Central memory CD4-positive, alpha-beta T cell (primary cell): ENCODE measurements around the gene ENKUR.
"Not testable (repeated sequence)": the region's sequence is repeated elsewhere in the genome, so short reads cannot be mapped to it uniquely, and the experiment has no call there.

Experiments
- DNase-seq: peaks from one replicate; pipeline ENCODE4 v3.0.0; 2022

The ENKUR gene

DNA sequence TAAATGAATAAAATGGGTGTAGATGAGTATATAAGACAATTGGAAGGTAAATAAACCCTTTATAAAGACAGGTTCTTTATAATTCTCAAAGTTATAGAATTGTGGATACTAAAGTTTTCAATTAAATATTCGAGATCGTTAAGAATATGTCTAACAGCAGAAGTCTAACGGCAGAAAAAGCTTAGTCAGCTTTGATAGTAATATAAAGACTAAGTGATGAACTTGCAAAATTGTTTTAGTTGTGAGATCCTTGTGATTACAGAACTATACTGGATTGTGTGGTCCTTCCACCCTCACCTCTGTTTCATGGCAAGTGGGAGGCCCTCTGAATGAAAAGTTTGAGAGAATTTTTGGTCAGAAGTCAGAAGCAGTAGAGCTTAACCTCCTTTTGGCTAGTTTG, 2.7 kb upstream of the ENKUR start:
- no peak for DNase-seq

DNA sequence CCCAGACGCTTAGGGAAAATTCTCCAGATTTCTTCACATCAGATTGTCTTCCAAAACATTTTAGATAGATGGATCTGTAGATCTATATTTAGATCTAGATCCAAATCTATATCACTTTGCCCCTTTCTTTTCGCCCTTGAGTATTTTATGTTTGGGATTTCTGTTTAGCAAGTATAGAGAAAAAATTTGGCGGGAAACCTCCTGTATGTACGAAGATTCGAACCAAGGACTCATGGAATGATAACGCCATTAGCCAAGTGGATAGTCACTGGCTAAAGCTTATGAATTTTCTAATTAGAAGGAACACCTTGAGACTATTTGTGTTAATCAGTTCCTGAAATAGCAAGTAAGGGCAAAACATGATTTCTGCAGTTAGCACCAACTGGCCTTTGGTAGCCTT, 1.7 kb upstream of the ENKUR start:
- no peak for DNase-seq

DNA sequence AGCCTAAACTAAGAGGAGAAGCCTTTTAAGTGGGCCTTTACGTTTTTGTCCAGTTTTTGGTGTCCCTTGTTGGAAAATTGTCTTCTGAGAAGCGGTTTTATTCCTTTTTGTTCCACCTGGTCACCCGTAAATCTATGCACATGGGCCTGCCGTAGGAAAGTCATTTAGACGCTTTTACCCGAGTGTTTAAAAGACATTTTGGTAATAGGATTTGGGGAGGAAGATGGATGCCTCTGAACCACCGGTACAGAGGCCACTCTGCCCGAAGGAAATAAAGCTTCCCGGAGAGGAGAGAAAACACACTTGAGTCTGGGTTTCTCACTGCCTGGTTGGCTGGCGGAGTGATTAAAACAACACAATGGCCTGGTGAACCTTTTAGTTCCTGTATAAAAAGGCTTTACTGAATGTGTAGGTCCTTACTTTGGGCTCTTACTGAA, 1.2 kb upstream of the ENKUR start:
- DNase-seq, result no peak

DNA sequence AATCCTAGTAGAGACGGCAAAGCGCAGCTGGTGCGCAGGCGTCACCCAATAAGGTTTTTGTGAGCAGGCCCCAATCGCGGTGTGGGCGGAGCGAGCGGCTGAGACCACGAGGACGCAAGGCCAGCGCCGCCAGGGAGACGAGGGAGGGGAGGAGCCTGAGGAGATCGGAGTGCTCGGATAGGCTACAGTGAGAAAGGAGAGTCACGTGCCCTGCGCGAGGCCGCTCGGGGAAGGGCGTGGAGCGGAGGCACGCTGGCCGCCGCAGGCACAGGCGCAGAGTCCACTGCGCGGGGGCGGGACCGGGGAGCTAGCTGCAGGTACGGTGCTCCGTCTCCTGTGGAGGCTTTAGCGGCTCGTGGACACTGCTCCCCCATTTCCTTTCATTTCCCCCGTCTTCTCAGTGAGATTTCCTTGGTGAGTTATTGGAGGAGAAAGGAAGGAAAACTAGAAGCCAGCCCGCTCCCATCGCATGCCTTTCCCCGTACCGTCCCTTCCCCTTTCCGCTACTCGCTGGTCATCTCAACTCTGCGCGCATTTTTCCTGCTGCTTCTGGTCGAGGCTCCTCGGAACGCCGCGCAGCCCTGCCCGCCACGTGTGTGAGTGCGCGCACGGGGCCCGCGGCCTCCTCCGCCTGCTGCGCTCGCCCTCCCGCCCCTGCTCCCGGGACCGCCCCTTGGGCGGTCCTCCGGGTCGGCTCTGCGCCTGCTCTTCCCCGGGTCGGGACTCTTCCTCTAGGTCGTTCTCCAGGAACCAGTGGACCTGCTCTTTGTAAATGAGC, 607 bp upstream of the ENKUR start, which contains the start of gene THNSL1:
Gene THNSL1, plus strand, starts transcription at position 237 of the 778 bp plus-strand sequence. CDS start 6,612 bp downstream, outside the sequence.
- peak; percentile 97 for DNase-seq

DNA sequence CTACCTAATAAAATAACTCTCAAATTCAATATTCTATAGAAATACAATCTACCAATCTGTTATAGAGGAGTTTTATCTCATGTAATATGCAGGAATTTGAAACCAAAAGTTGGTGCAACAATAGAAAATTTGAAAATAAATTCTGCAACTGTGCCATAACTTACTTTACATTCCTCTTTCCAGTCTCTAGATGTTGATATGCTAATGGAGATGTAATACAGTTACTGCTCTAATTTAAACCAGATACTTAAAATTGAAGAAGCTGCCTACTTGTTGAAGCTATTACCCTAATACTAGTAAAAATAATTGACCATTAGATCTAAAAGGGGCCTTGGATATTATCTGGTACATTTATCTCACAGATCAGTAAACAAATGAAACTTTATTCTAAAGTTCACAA, 1.4 kb downstream of the ENKUR start:
- no peak for DNase-seq

DNA sequence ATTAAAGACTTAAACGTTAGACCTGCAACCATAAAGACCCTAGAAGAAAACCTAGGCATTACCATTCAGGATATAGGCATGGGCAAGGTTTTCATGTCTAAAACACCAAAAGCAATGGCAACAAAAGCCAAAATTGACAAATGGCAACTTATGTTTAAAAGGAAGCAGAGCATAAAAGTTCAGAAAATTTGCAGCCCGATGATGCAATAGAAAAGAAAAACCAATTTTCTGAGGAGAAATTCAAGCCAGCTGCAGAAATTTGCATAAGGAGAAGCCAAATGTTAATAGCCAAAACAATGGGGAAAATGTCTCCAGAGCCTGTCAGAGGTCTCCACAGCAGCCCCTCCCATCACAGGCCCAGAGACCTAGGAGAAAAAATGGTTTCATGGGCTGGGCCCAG, 4.4 kb downstream of the ENKUR start:
- not testable (repeated sequence) for DNase-seq

DNA sequence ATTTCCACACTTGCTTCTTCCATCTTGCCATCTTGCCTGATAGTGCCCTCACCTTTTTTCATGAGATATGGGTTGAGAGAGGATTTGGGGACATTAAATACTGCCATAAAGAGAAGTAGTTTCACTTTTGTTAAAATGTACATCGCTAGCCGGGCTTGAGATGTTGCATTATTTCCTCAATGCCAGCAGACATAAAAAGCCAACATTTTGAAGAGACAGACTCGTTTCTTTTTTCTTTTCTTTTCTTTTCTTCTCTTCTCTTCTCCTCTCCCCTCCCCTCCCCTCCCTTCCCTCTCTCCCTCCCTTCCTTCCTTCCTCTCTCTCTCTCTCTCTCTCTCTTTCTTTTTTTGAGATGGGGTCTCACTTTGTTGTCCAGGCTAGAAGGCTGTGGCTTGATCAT, 17.9 kb downstream of the ENKUR start:
- no peak for DNase-seq

DNA sequence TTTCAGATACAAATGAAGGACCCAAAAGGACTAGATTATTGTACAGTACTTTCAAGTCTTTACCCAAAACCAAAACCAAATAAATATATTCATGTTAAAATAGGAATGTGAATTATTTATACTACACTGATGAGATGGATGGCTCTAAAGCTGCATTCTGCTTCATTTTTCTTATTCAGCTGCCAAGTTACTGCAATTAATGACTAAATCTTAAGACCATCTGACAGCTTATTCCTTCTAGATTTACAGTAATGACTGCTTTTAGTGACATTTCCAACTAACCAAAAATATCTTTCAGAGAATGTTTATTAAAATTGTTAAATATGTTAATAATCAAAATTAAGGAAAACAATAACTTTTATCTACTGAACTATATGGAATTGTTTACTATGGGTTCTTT, 20.9 kb downstream of the ENKUR start:
- DNase-seq, result no peak

DNA sequence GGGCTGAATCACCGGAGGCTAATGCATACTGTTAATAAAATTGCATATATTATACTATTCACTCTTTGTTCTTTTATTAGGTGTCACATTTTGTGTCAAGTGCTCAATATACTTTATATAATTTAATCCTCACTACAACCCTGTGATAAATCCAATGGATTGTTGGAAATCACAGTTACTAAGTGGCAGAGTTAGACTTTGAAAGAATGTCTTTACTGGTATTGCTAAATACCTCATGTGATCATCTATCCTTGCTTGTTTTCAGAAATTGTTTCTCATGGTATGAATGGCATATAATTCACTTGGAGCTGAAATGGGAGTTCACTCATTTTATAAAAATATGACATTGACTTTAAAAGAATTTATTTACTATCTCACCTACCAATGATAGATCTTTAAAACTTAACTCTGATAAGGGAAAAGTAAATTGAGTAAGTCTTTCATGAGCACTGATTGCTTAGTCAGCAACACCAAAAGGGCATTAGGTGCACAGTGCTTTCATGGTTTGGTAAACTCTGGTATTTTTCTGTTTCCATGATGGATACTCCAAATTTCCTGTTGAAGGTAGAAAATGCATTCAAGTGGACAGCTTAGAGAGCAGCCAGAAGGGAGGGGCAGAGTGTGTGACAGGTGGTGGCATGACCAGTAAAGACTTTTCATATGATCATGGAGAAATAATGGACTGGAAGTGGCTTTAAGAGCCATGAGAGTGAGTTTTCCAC, 22.6 kb downstream of the ENKUR start:
- DNase-seq, result no peak

DNA sequence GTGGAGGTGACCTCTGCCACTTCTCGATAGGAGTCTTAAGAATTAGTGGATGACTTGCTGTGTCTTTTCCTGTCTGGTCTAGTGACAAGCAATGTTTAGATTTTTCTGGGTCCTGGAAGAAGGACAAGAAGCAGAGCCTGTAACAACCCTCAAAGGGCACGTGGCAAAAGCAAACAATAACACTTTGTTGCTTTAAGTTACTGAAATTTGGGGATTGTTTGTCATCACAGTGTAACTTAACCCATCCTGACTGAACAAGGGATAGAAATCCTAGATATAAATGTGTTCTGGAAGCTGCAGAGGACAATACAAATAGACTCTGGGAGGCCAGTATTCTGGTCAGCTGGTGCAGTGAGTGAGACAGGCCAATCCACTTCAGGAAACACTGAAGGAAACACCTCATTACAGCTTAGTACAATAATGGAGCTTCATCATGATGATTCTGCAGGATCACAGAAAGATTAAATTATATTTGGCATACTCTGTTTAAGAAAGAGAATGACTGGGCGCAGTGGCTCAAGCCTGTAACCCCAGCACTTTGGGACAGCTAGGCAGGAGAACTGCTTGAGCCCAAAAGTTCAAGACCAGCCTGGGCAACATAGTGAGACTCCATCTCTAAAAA, 23.3 kb downstream of the ENKUR start:
- no peak for DNase-seq

DNA sequence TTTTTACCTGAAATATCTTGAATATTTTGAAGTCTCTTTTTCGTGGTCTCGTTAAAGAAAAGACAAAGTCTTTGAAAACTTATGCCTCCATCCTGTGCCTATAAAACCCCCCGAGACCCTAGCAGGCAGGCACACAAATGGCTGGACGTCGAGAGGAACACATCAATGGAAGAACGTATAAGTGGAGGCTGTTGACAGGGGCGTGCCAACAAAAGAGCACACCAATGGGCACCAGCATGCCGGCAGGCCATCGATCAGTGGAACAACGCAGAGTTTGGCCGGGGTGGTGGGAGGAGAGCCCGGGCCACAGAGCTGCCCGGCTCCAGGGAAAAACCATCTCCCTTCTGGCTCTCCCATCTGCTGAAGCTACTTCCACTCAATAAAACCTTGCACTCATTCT, 24.7 kb downstream of the ENKUR start:
- no peak for DNase-seq

DNA sequence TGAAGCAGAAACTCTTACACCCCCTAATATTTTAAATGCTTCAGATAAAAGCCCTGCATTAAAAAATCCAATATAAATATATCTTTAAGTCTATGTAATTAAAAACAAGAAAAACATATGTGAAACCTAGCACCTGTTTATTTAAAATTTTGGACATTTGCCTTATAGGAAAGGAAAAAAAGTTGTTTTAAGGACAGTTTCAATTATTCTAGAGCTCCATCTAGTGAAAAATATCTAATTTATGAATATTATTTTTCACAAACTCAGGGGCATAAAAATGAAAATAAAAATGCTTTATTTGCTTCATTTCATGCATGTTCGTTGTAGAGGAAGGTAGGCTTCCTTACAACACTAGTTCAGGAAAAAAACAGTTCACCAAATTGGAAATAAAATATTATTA, 26.1 kb downstream of the ENKUR start:
- DNase-seq, result no peak

DNA sequence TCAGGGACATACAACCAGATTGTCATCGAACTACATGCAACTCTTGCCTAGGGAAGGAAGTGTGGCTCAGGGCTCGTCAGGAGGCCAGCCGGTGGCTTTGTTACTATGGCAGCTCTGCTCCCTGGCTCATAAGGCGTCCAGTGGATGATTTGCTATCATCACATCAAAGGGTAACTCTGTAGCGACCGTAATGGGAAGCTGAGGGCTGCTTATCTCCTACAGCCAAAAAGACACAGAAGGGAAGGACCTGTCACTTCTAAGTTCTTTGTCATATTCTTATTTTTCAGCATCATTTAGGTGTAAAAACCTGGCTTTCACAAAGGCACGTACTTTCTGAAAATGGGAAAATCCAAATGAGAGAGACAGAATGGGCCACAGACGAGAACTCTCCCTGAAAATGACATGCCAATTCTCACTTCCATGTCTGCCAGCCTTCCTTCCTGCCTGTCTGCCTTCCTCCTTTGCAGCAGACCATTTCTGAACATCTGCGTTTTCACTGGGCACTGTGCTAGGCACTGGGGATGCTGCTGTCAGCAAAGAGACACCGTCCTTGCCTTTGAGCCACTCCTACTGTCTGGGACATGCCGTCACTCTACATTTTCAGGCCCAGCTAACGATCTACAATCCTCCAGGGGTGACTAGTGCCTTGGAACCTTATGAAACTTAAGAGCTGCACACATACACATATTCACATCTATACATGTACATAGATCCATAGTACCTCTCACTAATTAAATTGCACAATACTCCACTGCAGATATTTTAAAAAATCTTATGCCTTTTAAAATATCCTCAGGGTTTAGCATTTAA, 26.9 kb downstream of the ENKUR start:
- DNase-seq, result no peak

DNA sequence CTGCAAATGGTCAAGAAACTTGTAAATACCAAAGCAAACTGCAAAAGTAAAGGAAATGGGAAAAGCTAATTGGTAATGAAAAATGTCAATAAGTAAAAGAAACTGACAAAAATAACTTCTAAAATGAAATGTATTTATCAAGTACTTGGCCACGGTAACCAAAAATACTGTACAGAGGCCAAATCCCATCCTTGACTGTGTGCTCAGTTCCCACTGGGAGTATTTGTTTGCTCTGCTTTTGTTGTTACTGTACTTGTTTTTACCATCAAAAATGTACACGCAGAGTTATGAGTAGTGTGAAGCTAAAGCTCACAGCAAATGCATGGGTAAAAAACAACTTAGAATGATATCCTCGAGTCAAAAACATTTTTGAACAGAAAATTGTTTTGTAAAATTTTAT, 31.1 kb downstream of the ENKUR start:
- no peak for DNase-seq

DNA sequence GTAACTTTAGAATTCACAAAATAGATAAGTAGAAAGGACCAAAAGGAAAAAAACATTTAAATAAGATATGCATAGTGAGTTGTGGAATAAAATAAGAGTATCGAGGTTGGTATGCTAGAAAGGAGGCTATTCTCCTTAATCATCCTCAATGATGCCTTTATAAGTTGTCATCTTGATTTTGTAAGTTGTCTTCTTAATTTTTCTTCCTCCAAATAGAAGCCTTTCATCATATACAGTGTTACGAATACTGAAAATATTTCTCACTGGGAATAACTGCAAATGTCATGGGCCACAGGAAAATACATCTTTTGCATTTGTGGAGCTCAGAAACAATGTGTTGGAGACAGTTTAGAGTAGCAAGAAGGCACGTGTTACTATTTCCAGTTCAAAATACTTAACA, 32.0 kb downstream of the ENKUR start:
- no peak for DNase-seq

DNA sequence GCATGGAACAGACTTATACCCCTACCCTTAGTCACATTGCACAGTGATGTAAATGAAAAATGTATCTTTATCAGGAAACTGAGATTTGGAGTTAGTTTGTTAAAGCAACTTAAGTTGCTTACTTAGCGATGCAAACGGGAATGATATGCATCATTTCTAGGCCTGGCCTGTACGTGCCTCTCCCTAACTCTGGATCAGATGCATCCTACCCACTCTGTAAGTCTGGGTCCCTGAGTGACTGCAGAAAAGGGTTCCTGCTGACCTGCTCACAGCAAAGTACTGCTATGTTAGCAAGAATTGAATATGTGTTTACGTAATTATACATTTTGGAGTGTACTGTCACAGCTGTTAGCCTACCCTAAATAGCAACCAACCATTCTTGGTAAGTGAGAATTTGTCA, 32.8 kb downstream of the ENKUR start:
- no peak for DNase-seq

DNA sequence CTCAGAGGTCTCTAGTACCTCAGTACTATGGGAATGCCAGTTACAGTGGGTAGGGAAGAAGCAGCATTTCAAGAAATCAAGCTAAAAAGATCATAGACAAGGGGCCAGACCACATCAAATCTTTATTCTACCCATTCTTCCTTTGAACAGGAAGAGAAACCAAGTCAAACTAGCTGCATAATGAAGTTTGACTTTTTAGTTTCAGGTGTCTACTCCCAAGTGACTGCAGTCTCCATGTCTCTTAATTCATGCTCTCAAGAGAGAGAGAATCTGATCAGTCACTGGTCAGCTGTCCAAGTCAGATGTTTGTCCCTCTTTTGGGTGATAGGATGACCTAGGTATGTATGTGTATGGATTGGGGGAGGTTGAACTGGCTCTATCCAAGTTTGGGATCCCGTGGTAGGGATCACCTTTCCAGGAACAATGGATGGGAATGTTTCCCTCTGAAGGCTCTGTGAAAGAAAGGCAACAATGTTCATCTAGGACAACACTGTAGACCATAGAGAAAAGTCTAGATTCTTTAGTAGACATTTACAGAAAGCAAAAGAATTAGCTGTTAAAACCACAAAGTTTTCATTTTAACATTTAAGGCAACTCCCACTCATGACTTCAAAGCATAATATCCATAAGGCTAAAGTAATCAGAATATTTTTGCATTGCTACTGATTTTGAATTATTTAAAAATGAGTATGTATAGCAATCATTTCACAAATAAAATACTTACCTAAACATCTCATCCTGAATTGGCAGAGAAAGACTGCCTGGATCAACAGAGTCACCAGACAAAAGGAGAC, 33.4 kb downstream of the ENKUR start:
- no peak for DNase-seq

DNA sequence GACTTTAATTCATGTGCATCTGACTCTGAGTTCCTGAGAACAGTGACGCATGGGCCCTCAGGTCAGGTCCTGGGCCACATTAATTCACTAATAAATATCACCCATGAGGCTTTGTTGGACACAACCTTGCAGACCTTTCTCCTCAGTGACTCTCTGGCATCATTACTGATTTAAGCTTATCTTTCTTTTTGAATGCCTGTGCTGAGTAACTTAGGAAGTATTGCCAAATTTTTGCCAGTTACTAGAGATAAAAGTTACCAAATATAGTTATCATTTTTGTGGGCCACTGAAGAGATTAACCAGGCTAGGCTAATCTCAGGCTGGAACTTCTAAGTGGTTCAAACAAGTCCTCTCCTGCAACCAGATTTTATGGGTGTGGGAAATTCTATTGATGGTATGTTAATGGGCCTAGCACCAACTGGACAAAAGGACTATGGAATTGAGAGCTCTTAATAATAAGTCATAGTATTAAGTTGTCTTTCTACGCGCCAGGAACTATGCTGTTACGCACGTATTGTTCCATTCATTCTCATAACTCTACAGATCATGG, 34.7 kb downstream of the ENKUR start:
- no peak for DNase-seq

DNA sequence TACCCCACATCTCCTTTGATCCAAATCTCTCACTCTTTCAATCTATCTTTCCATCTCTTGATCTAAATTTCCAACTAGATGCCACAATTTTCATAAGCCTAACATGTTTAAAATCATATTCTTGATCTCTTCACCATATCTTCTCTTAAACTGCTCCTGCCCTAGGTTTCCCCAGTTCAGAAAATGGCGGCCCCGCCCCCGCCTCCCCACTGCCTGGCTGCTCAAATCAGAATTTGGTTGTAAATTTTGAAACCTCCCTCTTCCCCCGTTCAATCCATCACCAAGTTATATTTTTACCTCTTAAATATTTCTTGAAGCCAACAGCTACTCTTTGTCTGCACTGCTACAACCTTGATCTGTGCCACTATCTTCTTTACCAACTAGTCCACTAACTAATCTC, 36.3 kb downstream of the ENKUR start:
- DNase-seq, result no peak

DNA sequence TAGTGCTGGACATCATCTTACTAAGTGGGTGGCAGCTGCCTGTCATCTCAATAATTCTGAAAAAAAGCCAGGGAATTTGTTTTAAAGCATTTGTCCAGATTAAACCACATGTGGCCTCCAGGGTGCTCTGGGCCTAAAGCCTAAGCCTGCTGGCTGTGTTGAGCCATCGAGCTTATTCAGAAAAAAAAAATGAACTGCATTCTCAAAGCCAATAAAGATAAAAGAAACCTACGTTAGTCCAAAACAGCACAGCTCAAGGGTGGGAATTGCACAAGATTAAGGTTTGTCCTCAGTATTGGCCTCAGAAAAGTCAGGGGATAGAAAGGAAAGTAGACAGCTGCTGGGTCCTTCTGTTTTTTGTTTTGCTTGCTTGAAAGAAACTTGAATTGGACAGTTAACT, 41.0 kb downstream of the ENKUR start:
- no peak for DNase-seq

DNA sequence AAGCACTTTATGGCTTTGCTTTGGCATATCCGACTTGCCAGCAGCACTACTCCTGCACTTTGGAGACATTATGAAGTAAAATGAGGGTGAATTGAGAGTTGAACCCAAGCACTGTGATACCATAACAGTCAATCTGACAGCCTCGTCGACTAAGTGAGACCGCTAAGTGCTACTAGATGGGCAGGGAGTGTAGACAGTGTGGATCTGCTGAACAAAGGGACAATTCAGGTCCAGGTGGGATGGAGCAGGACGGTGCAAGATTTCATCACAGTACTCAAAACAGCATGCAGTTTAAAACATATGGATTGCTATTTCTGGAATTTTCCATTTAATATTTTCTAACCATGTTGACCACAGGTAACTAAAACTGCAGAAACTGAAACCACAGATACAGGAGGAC, 42.8 kb downstream of the ENKUR start:
- no peak for DNase-seq

DNA sequence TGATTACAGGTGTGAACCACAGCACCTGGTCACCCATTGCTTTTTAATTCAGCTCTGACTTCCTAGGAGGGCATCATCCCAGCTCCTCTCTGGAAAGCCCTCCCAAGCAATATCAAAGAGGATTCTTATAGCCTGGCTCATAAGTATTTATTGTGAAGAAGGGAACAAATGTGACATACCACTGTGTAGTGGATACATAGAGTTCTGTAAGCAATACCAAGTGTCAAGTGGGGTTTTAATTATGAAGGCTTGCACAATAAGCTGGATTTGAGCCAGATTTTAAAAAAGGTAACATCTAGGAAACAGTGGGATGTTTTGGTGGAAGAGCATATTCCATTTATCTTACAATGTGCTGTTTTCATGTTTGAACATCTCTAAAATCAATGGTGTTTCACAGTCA, 44.6 kb downstream of the ENKUR start:
- no peak for DNase-seq
